AG09319 (cell line): Measurements from ENCODE around the gene PAX2.

Source experiments
- DNase-seq: peaks from one replicate; pipeline ENCODE4 v3.0.0-alpha.2; 2010; ENCODE audit warnings: low read depth; ENCODE audit errors: extremely low read depth
- CTCF ChIP-seq: IDR thresholded peaks from 2 replicates; pipeline ENCODE4 v1.5.1; 2011; ENCODE audit warnings: low read depth, mild to moderate bottlenecking, inconsistent platforms, low read length, moderate library complexity

The PAX2 gene

GRCh38 chr10:100810091-100810834, 64.9 kb downstream of the PAX2 start:
- TF ChIP-seq CTCF, result no peak
- no peak for DNase-seq

GRCh38 chr10:100810835-100811116, 65.4 kb downstream of the PAX2 start:
- no peak for DNase-seq
- TF ChIP-seq CTCF, result no peak

GRCh38 chr10:100811261-100811660, 65.9 kb downstream of the PAX2 start:
- DNase-seq, result no peak
- no peak for TF ChIP-seq CTCF

GRCh38 chr10:100811752-100812750, 66.7 kb downstream of the PAX2 start:
- no peak for TF ChIP-seq CTCF
- no peak for DNase-seq

- TF ChIP-seq CTCF, result no peak
- DNase-seq, result no peak
These were observed 67.6 kb downstream of the PAX2 start for GRCh38 chr10:100812978-100813377.

GRCh38 chr10:100814751-100815474, 69.5 kb downstream of the PAX2 start:
- TF ChIP-seq CTCF, result no peak
- DNase-seq, result no peak

- TF ChIP-seq CTCF, result no peak
These were observed 71.3 kb downstream of the PAX2 start for GRCh38 chr10:100816671-100817070.

More at GRCh38 chr10:100816671-100817070, 71.3 kb downstream of the PAX2 start:
- DNase-seq, result no peak
